ENCODE results near the gene SLC39A11.
A peak's percentile ranks its signal among the peaks of the same experiment; 100 is the strongest.

SLC39A11 gene

GRCh38 chr17:73089322-73090317, 2.9 kb downstream of the SLC39A11 start:
- Histone ChIP-seq H3K36me3 (ENCODE audit: control insufficient read depth in 1 of 2, insufficient read depth in 2 of 2, low read length in 2 of 2) (peaks cover 8 to 9% of the 10 kb centered on the region in 2 experiments), H3K4me1 (ENCODE audit: control insufficient read depth in 1 of 2, insufficient read depth in 2 of 2, low read length in 2 of 2) (peaks cover 10 to 18% of the 10 kb centered on the region in 2 experiments), H3K27ac (ENCODE audit: low read depth, low read length) (no peak overlapping the region), H4K12ac (ENCODE audit: low read depth, low read length) (no peak overlapping the region), H3K4me3 (ENCODE audit: low read depth, low read length) (no peak overlapping the region), H3K14ac (ENCODE audit: low read length) (peak overlapping the region; percentile 60), H3K9ac (ENCODE audit: low read length) (no peak overlapping the region), H3K79me1 (ENCODE audit: low read length) (peaks cover 4% of the 10 kb centered on the region), H3K4me2 (ENCODE audit: low read length) (no peak overlapping the region), H2BK120ac (ENCODE audit: insufficient read depth, low read length, poor library complexity) (peak overlapping the region; percentile 59), H2BK12ac (ENCODE audit: low read length) (peak overlapping the region; percentile 66), H4K91ac (ENCODE audit: low read depth, low read length) (peak overlapping the region; percentile 55), H3K9me3 (ENCODE audit: insufficient read depth, low read depth, low read length) (no peaks in the 10 kb centered on the region), H3K4ac (ENCODE audit: low read depth, low read length) (no peak overlapping the region), H3K27me3 (ENCODE audit: insufficient read depth, low read length) (no peaks in the 10 kb centered on the region), H3K23ac (ENCODE audit: low read length) (no peak overlapping the region), H2AK5ac (ENCODE audit: low read length) (peak overlapping the region; percentile 51), H2BK5ac (ENCODE audit: low read depth, low read length, poor library complexity) (no peak overlapping the region), H3K18ac (ENCODE audit: low read length) (no peak overlapping the region), H4K8ac (ENCODE audit: low read depth, low read length) (peak overlapping the region; percentile 8), H2AFZ (ENCODE audit: insufficient read depth, low read length, poor library complexity) (no peak overlapping the region), H3K79me2 (ENCODE audit: control insufficient read depth, insufficient read depth, low read length, poor library complexity) (peaks cover 2% of the 10 kb centered on the region)
- DNase-seq = peak in 1 of 2 donors; percentile 22
- WGBS (ENCODE audit: extremely low coverage, insufficient coverage, insufficient read length) = no CpG with 5 or more reads among the region's 12 CpGs

GRCh38 chr17:73088561-73088960, 3.9 kb downstream of the SLC39A11 start:
- Histone ChIP-seq H2BK120ac (ENCODE audit: insufficient read depth, low read length, poor library complexity) (no peak overlapping the region), H2AK5ac (ENCODE audit: low read length) (no peak overlapping the region), H3K4me2 (ENCODE audit: low read length) (no peak overlapping the region), H2BK12ac (ENCODE audit: low read length) (no peak overlapping the region), H3K79me1 (ENCODE audit: low read length) (peaks cover 4% of the 10 kb centered on the region), H2BK5ac (ENCODE audit: low read depth, low read length, poor library complexity) (no peak overlapping the region), H4K91ac (ENCODE audit: low read depth, low read length) (no peak overlapping the region), H3K9me3 (ENCODE audit: insufficient read depth, low read depth, low read length) (no peaks in the 10 kb centered on the region), H4K12ac (ENCODE audit: low read depth, low read length) (no peak overlapping the region), H3K4ac (ENCODE audit: low read depth, low read length) (no peak overlapping the region), H3K27ac (ENCODE audit: low read depth, low read length) (no peak overlapping the region), H3K27me3 (ENCODE audit: insufficient read depth, low read length) (no peaks in the 10 kb centered on the region), H3K79me2 (ENCODE audit: control insufficient read depth, insufficient read depth, low read length, poor library complexity) (peaks cover 2% of the 10 kb centered on the region), H3K9ac (ENCODE audit: low read length) (no peak overlapping the region), H3K4me1 (ENCODE audit: control insufficient read depth in 1 of 2, insufficient read depth in 2 of 2, low read length in 2 of 2) (peaks cover 10 to 18% of the 10 kb centered on the region in 2 experiments), H2AFZ (ENCODE audit: insufficient read depth, low read length, poor library complexity) (no peak overlapping the region), H3K23ac (ENCODE audit: low read length) (no peak overlapping the region), H3K14ac (ENCODE audit: low read length) (no peak overlapping the region), H4K8ac (ENCODE audit: low read depth, low read length) (no peak overlapping the region), H3K18ac (ENCODE audit: low read length) (no peak overlapping the region), H3K4me3 (ENCODE audit: low read depth, low read length) (no peak overlapping the region), H3K36me3 (ENCODE audit: control insufficient read depth in 1 of 2, insufficient read depth in 2 of 2, low read length in 2 of 2) (peaks cover 11% of the 10 kb centered on the region in 2 experiments)
- DNase-seq = no peak
- WGBS (ENCODE audit: extremely low coverage, insufficient coverage, insufficient read length) = no CpG with 5 or more reads among the region's 10 CpGs

GRCh38 chr17:73083432-73083831, 9.1 kb downstream of the SLC39A11 start:
- peaks cover 14 to 15% of the 10 kb centered on the region in 2 experiments for H3K36me3 ChIP-seq (ENCODE audit: control insufficient read depth in 1 of 2, insufficient read depth in 2 of 2, low read length in 2 of 2)
- H3K9me3 ChIP-seq (ENCODE audit: insufficient read depth, low read depth, low read length) = no peaks in the 10 kb centered on the region
- no peak overlapping the region for H3K4me3 ChIP-seq (ENCODE audit: low read depth, low read length)
- no peak overlapping the region for H3K4me2 ChIP-seq (ENCODE audit: low read length)
- no peak overlapping the region for H4K12ac ChIP-seq (ENCODE audit: low read depth, low read length)
- no peak overlapping the region for H2BK5ac ChIP-seq (ENCODE audit: low read depth, low read length, poor library complexity)
- H3K4me1 ChIP-seq (ENCODE audit: control insufficient read depth in 1 of 2, insufficient read depth in 2 of 2, low read length in 2 of 2) = no peaks in the 10 kb centered on the region
- H3K79me2 ChIP-seq (ENCODE audit: control insufficient read depth, insufficient read depth, low read length, poor library complexity) = no peaks in the 10 kb centered on the region
- no CpG with 5 or more reads among the region's 3 CpGs for WGBS (ENCODE audit: extremely low coverage, insufficient coverage, insufficient read length)
- H3K79me1 ChIP-seq (ENCODE audit: low read length) = no peaks in the 10 kb centered on the region
- no peak overlapping the region for H2BK120ac ChIP-seq (ENCODE audit: insufficient read depth, low read length, poor library complexity)
- H3K27me3 ChIP-seq (ENCODE audit: insufficient read depth, low read length) = no peaks in the 10 kb centered on the region
- H3K27ac ChIP-seq (ENCODE audit: low read depth, low read length) = no peak overlapping the region
- H2AK5ac ChIP-seq (ENCODE audit: low read length) = no peak overlapping the region
- H4K91ac ChIP-seq (ENCODE audit: low read depth, low read length) = no peak overlapping the region
- H3K23ac ChIP-seq (ENCODE audit: low read length) = no peak overlapping the region
- H3K18ac ChIP-seq (ENCODE audit: low read length) = no peak overlapping the region
- H4K8ac ChIP-seq (ENCODE audit: low read depth, low read length) = no peak overlapping the region
- DNase-seq = no peak
- no peak overlapping the region for H2BK12ac ChIP-seq (ENCODE audit: low read length)
- no peak overlapping the region for H3K14ac ChIP-seq (ENCODE audit: low read length)
- H2AFZ ChIP-seq (ENCODE audit: insufficient read depth, low read length, poor library complexity) = no peak overlapping the region
- H3K9ac ChIP-seq (ENCODE audit: low read length) = no peak overlapping the region
- H3K4ac ChIP-seq (ENCODE audit: low read depth, low read length) = no peak overlapping the region

- peaks cover 17% of the 10 kb centered on the region for H3K79me1 ChIP-seq (ENCODE audit: low read length)
- no peak overlapping the region for H4K12ac ChIP-seq (ENCODE audit: low read depth, low read length)
- no peak overlapping the region for H3K4me3 ChIP-seq (ENCODE audit: low read depth, low read length)
- no peak for DNase-seq
- H2BK5ac ChIP-seq (ENCODE audit: low read depth, low read length, poor library complexity) = no peak overlapping the region
- no CpG with 5 or more reads among the region's 2 CpGs for WGBS (ENCODE audit: extremely low coverage, insufficient coverage, insufficient read length)
- H3K4me1 ChIP-seq (ENCODE audit: control insufficient read depth in 1 of 2, insufficient read depth in 2 of 2, low read length in 2 of 2) = peaks cover 5 to 10% of the 10 kb centered on the region in 2 experiments
- no peak overlapping the region for H2BK12ac ChIP-seq (ENCODE audit: low read length)
- no peaks in the 10 kb centered on the region for H3K27me3 ChIP-seq (ENCODE audit: insufficient read depth, low read length)
- no peak overlapping the region for H3K18ac ChIP-seq (ENCODE audit: low read length)
- H2AK5ac ChIP-seq (ENCODE audit: low read length) = no peak overlapping the region
- H3K27ac ChIP-seq (ENCODE audit: low read depth, low read length) = no peak overlapping the region
- H3K9ac ChIP-seq (ENCODE audit: low read length) = no peak overlapping the region
- H3K4me2 ChIP-seq (ENCODE audit: low read length) = no peak overlapping the region
- H2AFZ ChIP-seq (ENCODE audit: insufficient read depth, low read length, poor library complexity) = no peak overlapping the region
- H4K8ac ChIP-seq (ENCODE audit: low read depth, low read length) = no peak overlapping the region
- peaks cover 3% of the 10 kb centered on the region for H3K79me2 ChIP-seq (ENCODE audit: control insufficient read depth, insufficient read depth, low read length, poor library complexity)
- H2BK120ac ChIP-seq (ENCODE audit: insufficient read depth, low read length, poor library complexity) = no peak overlapping the region
- no peak overlapping the region for H3K4ac ChIP-seq (ENCODE audit: low read depth, low read length)
- H3K14ac ChIP-seq (ENCODE audit: low read length) = no peak overlapping the region
- H4K91ac ChIP-seq (ENCODE audit: low read depth, low read length) = no peak overlapping the region
- peaks cover 2 to 9% of the 10 kb centered on the region in 2 experiments for H3K36me3 ChIP-seq (ENCODE audit: control insufficient read depth in 1 of 2, insufficient read depth in 2 of 2, low read length in 2 of 2)
- H3K23ac ChIP-seq (ENCODE audit: low read length) = no peak overlapping the region
- peaks cover 3% of the 10 kb centered on the region for H3K9me3 ChIP-seq (ENCODE audit: insufficient read depth, low read depth, low read length)
Observed at GRCh38 chr17:73074566-73074965, 17.9 kb downstream of the SLC39A11 start.

Measured in trophoblast cell (in vitro differentiated cells and primary cell).